Peyer's patch (tissue), 4 donors: ENCODE measurements around the gene METTL21A.

Experiments
- POLR2A ChIP-seq, 2 donors: fragments of 450-650 bp; IDR thresholded peaks; one replicate each; pipeline ENCODE4 v1.5.1; 2017; ENCODE audit warnings: antibody characterized with exemption in 2 of 2, mild to moderate bottlenecking in 2 of 2, moderate library complexity in 2 of 2
- TF ChIP-seq, protein P1 (sequence below), 6 experiments: fragments of 450-650 bp in 4 of 6; fragments of 200-600 bp in 2 of 6; sonication (generic) in 1 of 6; IDR thresholded peaks; one replicate each; pipeline ENCODE4 v1.5.1; 2017 to 2019; ENCODE audit warnings: antibody characterized with exemption in 6 of 6, mild to moderate bottlenecking in 3 of 6, moderate library complexity in 1 of 6

DNA sequence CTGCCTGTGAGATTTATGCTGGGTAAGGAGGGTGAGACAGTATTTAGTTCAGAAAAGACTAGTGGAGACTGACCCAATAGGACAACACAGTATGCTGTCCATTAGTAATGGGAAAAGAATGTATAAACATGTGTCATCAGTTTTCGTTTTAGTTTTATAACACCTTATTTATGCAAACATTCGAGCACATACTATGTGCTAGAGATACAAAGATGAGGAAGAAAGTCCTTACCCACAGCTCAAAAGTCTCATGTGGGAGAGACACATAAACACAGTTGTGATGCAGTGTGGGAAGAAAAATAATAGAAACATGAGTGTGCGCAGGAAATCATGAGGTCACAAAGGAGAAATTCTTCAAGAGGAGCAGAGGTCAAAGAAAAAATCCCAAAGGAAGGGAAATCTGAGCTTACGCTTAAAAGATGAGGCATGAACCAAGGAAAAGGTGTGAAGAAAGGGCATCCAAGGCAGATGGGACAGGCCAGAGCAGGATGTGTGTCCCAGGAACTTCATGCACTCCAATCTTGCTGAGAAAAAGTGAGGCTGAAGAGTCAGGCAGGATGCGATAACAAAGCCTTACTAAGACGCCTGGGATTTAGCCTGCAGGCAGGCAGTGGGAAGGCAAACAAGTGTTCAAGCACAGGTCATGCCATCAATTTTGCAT lies 8.1 kb downstream of the METTL21A start:
- TF ChIP-seq, protein P1, sequence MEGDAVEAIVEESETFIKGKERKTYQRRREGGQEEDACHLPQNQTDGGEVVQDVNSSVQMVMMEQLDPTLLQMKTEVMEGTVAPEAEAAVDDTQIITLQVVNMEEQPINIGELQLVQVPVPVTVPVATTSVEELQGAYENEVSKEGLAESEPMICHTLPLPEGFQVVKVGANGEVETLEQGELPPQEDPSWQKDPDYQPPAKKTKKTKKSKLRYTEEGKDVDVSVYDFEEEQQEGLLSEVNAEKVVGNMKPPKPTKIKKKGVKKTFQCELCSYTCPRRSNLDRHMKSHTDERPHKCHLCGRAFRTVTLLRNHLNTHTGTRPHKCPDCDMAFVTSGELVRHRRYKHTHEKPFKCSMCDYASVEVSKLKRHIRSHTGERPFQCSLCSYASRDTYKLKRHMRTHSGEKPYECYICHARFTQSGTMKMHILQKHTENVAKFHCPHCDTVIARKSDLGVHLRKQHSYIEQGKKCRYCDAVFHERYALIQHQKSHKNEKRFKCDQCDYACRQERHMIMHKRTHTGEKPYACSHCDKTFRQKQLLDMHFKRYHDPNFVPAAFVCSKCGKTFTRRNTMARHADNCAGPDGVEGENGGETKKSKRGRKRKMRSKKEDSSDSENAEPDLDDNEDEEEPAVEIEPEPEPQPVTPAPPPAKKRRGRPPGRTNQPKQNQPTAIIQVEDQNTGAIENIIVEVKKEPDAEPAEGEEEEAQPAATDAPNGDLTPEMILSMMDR (IDR thresholded peaks at IDR 0.05), result no peak
- no peak for TF ChIP-seq POLR2A (IDR thresholded peaks at IDR 0.05)
